Rectal smooth muscle tissue (tissue), 1 donor: Measurements from ENCODE around the gene LPA.
"Not testable (repeated sequence)": the region's sequence is repeated elsewhere in the genome, so short reads cannot be mapped to it uniquely, and the experiment has no call there.

Experiments
- H3K27ac ChIP-seq: one replicate; pipeline ENCODE4 v1.7.0; 2013; ENCODE audit warnings: low read depth, low read length, inconsistent platforms
- H3K27me3 ChIP-seq: one replicate; pipeline ENCODE4 v1.7.0; 2013; ENCODE audit warnings: low read length; ENCODE audit not compliant: control insufficient read depth, insufficient read depth
- H3K36me3 ChIP-seq: one replicate; pipeline ENCODE4 v1.7.0; 2013; ENCODE audit warnings: low read length; ENCODE audit not compliant: control insufficient read depth, insufficient read depth
- H3K4me1 ChIP-seq: one replicate; pipeline ENCODE4 v1.7.0; 2013; ENCODE audit warnings: low read length; ENCODE audit not compliant: control insufficient read depth, insufficient read depth
- H3K4me3 ChIP-seq: one replicate; pipeline ENCODE4 v1.7.0; 2013; ENCODE audit warnings: low read length
- H3K9ac ChIP-seq: one replicate; pipeline ENCODE4 v1.7.0; 2013; ENCODE audit warnings: low read length

LPA gene

GRCh38 chr6:160529524-160529923 is 134.6 kb downstream of the LPA start:
- H3K27ac ChIP-seq, H3K9ac ChIP-seq, H3K27me3 ChIP-seq, H3K36me3 ChIP-seq, H3K4me1 ChIP-seq, H3K4me3 ChIP-seq: not testable (repeated sequence)

GRCh38 chr6:160523223-160523622 is 140.9 kb downstream of the LPA start:
- no peak overlapping the region for H3K27ac ChIP-seq
- no peak overlapping the region for H3K9ac ChIP-seq
- H3K27me3 ChIP-seq, result no peaks in the 10 kb centered on the region
- no peaks in the 10 kb centered on the region for H3K36me3 ChIP-seq
- H3K4me1 ChIP-seq, result peaks cover 2% of the 10 kb centered on the region
- no peak overlapping the region for H3K4me3 ChIP-seq

DNA sequence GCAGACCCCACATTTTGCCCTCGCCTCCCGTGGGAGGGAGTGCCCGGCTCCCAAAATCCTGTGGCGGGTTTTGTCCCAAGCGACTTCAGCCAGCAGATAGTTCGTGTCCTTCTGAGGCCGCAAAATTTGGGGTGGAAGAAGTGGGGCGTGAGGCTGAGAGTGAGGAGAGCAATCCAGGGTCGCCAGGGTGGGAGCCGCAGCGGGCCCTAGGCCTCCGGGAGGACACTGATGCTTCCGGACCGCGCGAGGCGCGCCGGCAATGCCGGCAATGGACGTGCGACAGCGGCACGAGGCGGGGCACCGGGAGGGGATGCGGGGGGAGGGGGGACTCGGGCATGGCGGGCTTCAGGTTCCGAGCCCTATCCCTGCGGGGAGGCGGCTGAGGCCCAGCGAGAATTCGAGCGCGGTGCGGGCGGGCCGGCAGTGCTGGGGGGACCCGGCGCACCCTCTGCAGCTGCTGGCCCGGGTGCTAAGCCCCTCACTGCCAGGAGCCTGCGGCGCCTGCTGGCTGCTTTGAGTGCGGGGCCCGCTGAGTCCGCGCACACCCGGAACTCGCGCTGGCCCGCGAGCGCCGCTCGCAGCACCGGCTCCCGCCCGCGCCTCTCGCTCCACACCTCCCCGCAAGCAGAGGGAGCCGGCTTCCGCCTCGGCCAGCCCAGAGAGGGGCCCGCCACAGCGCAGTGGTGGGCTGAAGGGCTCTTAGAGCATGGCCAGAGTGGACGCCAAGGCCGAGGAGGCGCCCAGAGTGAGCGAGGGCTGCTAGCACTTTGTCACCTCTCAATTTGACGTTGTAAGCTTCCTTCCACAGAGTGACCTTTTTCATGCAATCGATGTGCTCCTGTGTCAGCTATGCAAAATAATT is 143.8 kb downstream of the LPA start:
- H3K27me3 ChIP-seq, result no peaks in the 10 kb centered on the region
- H3K9ac ChIP-seq, result no peak overlapping the region
- peaks cover 2% of the 10 kb centered on the region for H3K4me1 ChIP-seq
- peak overlapping the region; percentile 72 for H3K4me3 ChIP-seq
- peak overlapping the region; percentile 64 for H3K27ac ChIP-seq
- no peaks in the 10 kb centered on the region for H3K36me3 ChIP-seq

DNA sequence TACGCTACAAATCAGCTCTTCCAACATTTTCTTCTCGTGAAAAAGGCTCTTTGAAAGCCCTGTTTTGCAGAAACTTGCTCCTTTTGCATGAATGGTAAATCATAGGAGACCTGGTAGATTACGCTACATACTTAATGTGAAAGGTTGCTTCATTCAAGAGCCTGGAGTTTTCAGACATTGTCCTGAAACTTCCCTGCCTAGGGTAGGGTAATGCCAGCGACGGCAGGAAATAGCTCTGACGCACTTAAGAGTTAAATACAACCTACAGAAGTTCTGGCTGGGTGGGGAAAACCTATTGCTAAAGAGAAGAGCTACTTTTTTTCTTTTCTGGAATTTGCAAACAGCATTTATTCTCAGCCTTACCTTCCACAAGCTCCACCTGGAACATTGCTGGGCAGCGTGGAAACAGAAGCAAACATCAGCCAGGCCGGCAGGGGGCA is 144.5 kb downstream of the LPA start:
- Histone ChIP-seq H3K27ac (no peak overlapping the region), H3K4me3 (peak overlapping the region; percentile 72), H3K36me3 (no peaks in the 10 kb centered on the region), H3K4me1 (peaks cover 2% of the 10 kb centered on the region), H3K9ac (no peak overlapping the region), H3K27me3 (no peaks in the 10 kb centered on the region)

- Histone ChIP-seq H3K4me1 (peaks cover 2% of the 10 kb centered on the region), H3K4me3 (no peak overlapping the region), H3K36me3 (no peaks in the 10 kb centered on the region), H3K9ac (no peak overlapping the region), H3K27ac (no peak overlapping the region), H3K27me3 (no peaks in the 10 kb centered on the region)
Measured at GRCh38 chr6:160519133-160519532, 144.9 kb downstream of the LPA start.

- H3K27ac ChIP-seq, result no peak overlapping the region
- no peak overlapping the region for H3K9ac ChIP-seq
- H3K4me3 ChIP-seq, result no peak overlapping the region
- H3K27me3 ChIP-seq, result no peaks in the 10 kb centered on the region
- H3K4me1 ChIP-seq, result no peaks in the 10 kb centered on the region
- H3K36me3 ChIP-seq, result no peaks in the 10 kb centered on the region
Measured at GRCh38 chr6:160513836-160514235, 150.2 kb downstream of the LPA start.

DNA sequence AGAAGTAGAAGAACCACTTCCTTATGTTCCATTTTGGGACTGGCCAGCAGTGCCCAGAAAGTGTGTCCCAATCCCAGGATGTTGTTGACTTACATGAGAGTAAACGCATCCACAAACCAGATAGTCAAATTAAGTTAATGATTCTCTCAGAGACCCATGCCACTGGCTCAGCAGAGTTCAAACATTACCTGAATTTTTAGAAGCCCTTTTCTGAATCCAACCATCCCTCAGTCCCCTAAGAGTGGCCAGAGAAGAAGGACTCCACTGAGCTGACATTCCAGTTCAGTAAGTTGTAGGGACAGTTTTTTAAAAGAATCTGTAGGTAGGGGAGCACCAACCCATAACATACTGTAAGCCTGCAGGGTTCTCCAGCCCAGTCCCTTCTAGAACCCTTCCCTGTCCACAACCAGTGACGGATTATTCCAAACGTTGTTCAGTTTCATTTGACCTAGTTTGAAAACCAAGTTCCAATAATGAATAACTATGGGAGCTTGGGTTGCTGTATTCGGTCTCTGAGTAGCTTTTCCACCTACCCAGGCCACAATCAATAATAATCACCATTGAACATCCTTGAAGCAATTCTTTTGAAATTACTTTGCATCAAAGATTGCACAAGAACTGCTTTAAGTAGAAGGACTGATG is 153.0 kb downstream of the LPA start:
- no peak overlapping the region for H3K9ac ChIP-seq
- H3K4me3 ChIP-seq, result no peak overlapping the region
- no peak overlapping the region for H3K27ac ChIP-seq
- no peaks in the 10 kb centered on the region for H3K36me3 ChIP-seq
- H3K4me1 ChIP-seq, result no peaks in the 10 kb centered on the region
- H3K27me3 ChIP-seq, result no peaks in the 10 kb centered on the region

DNA sequence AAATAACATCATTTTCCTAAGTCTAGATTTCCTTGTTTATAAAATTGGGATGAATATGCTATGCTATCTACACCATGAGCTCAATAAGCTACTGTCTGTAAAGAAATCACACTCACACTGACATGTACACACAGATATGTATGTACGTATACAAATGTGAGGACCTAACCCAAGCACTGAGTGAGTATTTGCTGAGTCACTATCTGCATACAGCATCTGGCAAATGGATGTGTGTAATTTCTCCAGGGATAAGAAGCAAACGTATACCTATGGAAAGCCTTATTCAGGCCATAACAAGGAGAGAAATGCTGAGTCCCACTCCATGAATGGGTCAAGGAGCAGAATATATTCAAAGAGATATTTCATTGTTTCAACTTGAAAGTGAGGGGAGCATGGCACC is 153.9 kb downstream of the LPA start:
- no peaks in the 10 kb centered on the region for H3K36me3 ChIP-seq
- no peak overlapping the region for H3K9ac ChIP-seq
- no peak overlapping the region for H3K4me3 ChIP-seq
- no peaks in the 10 kb centered on the region for H3K4me1 ChIP-seq
- no peaks in the 10 kb centered on the region for H3K27me3 ChIP-seq
- H3K27ac ChIP-seq, result no peak overlapping the region

GRCh38 chr6:160509610-160510009 is 154.5 kb downstream of the LPA start:
- Histone ChIP-seq H3K4me1 (no peaks in the 10 kb centered on the region), H3K27ac (no peak overlapping the region), H3K4me3 (no peak overlapping the region), H3K36me3 (no peaks in the 10 kb centered on the region), H3K9ac (no peak overlapping the region), H3K27me3 (no peaks in the 10 kb centered on the region)

GRCh38 chr6:160508599-160508998 is 155.5 kb downstream of the LPA start:
- Histone ChIP-seq H3K4me1 (no peaks in the 10 kb centered on the region), H3K27me3 (no peaks in the 10 kb centered on the region), H3K9ac (no peak overlapping the region), H3K4me3 (no peak overlapping the region), H3K36me3 (no peaks in the 10 kb centered on the region), H3K27ac (no peak overlapping the region)

GRCh38 chr6:160507420-160507819 is 156.7 kb downstream of the LPA start:
- no peaks in the 10 kb centered on the region for H3K27me3 ChIP-seq
- no peak overlapping the region for H3K27ac ChIP-seq
- H3K4me1 ChIP-seq, result no peaks in the 10 kb centered on the region

GRCh38 chr6:160505970-160506369 is 158.1 kb downstream of the LPA start:
- Histone ChIP-seq H3K36me3 (no peaks in the 10 kb centered on the region), H3K27me3 (no peaks in the 10 kb centered on the region), H3K4me1 (no peaks in the 10 kb centered on the region), H3K4me3 (no peak overlapping the region), H3K9ac (no peak overlapping the region), H3K27ac (no peak overlapping the region)

More at GRCh38 chr6:160507420-160507819, 156.7 kb downstream of the LPA start:
- Histone ChIP-seq H3K36me3 (no peaks in the 10 kb centered on the region), H3K9ac (no peak overlapping the region), H3K4me3 (no peak overlapping the region)

- Histone ChIP-seq H3K4me1 (no peaks in the 10 kb centered on the region), H3K36me3 (no peaks in the 10 kb centered on the region), H3K4me3 (no peak overlapping the region), H3K9ac (no peak overlapping the region), H3K27ac (no peak overlapping the region), H3K27me3 (no peaks in the 10 kb centered on the region)
Measured at GRCh38 chr6:160500639-160501038, 163.4 kb downstream of the LPA start.
